Stimulated activated CD4-positive, alpha-beta T cell treated with anti-CD3 and anti-CD28 coated beads, TNF-alpha, amount 100 ng/mL, for 4 hours (primary cell): ENCODE results near the gene ZNF532.
"Not testable (repeated sequence)": the region's sequence is repeated elsewhere in the genome, so short reads cannot be mapped to it uniquely, and the experiment has no call there.

Source experiments
- DNase-seq, 3 experiments: peaks; one replicate each; pipeline ENCODE4 v3.0.0-alpha.2; 2020; ENCODE audit warnings: low read depth in 3 of 3

The ZNF532 gene

DNA sequence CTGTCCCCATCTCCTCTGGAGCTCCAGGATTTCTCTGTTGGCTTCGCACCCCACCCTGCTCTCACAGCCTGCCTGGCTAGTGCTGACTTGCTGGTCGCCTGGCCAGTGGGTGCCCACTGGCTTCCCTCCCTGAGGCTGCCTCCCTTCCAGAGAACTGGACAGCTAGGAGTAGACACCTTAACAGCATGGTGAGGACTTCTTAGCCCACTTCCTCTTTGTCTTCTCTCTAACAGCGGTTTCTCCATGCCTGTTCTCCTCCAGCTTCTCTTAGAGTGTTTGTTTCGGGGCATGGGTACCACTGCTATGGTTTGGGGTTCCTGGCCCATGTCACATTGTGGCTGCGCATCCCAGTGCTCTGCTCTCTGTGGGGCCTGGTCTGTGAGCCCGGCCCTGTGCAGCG, 37.1 kb downstream of the ZNF532 start:
- DNase-seq: no peak

DNA sequence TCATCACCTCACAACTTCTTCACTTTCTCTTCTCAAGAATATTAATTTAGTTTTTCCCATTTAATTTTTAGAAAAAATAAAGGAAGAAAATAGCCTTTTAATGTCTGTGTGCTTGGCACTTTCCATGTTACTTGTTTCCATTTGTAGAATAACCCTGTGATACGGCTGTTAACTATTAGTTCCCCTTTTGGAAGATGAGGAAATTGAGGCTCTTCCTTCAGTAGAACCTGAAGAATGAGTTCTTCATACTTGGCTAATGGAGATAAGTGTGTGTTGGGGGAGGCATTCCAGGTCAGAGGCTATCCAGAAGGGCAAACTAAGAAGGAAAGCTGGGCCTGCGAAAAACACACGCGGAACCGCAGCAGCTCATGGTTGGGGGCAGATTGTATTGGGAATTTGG, 38.3 kb downstream of the ZNF532 start:
- no peak for DNase-seq

DNA sequence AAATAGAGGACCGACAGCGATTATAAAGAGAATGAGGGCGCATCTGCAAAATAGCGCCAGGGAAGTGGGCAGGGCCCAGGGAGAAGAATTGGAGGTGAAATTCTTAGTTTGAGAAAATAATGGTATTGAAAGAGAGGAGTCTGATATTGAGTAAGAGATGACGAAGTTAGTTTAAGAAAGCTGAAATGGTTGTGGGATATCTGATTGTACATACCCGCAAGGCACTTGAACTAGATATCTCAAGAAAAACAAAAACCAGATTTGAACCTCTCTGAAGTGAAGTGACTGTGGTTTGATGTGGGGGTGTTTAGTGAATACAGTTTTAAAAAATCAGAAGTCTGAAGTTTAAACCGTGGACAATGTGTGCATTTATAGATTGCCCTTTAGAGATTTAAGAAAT, 38.9 kb downstream of the ZNF532 start:
- DNase-seq: no peak

- no peak for DNase-seq
These were observed 41.2 kb downstream of the ZNF532 start for GRCh38 chr18:58905777-58906428.

GRCh38 chr18:58908006-58908405, 43.3 kb downstream of the ZNF532 start:
- DNase-seq: no peak

GRCh38 chr18:58909521-58909920, 44.8 kb downstream of the ZNF532 start:
- DNase-seq: no peak

GRCh38 chr18:58911241-58911640, 46.6 kb downstream of the ZNF532 start:
- no peak for DNase-seq

DNA sequence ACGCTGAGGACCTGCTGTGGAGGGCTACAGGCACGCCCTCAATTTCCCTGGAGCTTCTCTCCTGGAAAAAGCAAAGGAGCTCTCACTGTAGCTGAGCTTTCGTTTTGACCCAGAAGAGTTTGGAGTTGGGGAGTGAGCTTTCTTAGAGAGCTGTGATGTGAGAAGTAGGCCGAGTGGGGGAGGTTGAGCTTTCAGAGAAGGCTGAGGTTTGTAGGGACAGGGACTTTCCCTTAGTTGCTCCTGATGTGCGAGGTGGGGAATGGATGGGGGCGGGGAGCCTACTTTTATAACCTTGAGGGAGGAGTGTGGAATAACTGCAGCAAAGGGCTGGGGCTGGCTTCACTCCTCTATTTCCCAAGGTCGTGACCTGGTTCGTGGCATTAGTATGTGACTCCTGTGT, 47.1 kb downstream of the ZNF532 start:
- DNase-seq: no peak

DNA sequence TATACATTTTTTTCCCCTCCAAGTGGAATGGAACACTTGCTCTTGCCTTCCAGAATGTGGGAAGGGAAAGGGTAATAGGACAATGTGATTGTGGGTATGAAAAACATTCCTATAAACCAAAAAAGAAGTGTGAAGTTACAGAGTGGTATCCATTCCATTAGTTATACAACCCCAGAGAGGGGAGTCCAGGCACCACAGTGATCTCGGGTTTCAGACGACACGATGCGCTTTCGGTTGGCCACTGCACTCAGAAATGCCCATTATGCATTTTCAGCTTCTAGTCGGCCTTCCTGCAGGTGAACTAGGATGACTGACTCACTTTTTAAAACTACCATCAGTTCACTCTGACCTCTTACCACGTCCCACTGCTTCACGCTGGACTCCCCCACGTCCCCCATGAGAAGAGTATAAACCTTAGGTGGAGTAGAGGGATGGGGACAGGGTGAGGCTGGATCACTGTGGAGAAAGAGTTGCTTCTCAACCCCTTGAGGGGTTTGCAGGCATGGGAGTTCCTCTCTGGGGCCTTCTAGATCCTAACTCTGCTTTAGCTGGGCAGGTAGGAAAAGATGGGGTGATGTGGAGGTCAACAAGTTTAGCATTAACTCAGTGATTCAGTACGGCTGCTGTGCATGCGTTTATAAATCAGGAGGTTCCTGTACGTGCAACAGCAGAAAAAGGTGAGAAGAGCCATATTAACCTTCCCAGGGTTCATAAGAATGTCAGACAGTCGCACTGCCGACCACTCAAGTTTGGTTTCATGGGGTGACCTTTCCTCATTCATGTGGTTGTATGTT, 50.5 kb downstream of the ZNF532 start:
- no peak for DNase-seq

DNA sequence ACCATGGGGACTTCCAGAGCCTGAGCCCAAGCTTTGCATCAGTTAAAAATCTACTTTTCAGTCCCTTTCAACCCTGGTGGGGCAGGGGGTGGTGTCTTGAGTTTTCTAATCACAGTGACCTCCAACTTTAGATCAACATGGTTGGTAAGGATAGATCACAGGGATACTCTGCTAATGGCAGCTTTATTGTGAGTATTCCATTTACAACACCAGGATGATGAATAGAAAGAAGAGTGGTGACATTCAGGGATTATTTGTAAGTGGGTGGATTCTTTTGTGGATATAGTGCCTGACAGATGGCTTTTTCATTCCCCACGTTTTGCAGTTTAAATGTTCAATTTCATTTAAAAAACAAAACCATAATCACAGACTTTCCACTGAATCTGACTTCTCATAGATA, 51.3 kb downstream of the ZNF532 start:
- DNase-seq: no peak

GRCh38 chr18:58919934-58920333, 55.3 kb downstream of the ZNF532 start:
- DNase-seq: not testable (repeated sequence)

- no peak for DNase-seq
These were observed 58.3 kb downstream of the ZNF532 start for GRCh38 chr18:58922995-58923394.

DNA sequence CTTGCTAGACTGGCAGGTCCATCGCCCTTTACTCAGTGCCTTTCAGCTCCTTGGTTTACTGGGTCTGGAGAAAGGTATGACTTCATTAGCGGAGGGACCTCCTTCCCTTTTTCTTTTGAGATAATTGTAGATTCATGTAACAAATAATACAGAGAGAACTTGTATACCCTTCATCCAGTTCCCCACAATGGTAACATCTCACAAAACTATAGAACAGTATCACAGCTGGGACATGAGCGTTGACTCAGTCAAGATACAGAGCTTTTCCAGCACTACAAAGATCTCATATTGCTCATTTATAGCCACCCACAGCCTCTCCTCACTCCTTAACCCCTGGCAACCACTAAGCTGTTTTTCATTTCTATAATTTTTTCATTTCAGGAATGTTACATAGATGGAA, 59.8 kb downstream of the ZNF532 start:
- no peak for DNase-seq

DNA sequence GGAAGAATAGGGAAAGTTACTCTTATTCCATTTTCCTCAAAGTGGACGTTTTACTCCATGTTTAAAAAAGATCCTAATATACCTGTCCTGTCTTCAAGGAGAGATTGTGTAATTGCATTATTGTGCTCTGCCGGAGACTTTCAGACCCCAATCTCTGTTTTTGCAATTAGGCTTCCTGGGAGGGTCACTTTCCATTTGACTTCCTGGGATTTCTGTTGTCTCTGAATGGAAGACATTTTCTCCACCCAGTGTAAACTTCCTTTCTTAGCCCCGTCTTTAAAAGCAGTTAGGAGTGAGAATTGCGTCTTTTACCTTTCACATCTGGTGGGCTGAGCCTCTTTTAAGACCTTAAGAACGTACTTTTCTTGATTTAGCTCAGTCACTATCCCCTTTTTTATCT, 63.0 kb downstream of the ZNF532 start:
- DNase-seq: no peak

DNA sequence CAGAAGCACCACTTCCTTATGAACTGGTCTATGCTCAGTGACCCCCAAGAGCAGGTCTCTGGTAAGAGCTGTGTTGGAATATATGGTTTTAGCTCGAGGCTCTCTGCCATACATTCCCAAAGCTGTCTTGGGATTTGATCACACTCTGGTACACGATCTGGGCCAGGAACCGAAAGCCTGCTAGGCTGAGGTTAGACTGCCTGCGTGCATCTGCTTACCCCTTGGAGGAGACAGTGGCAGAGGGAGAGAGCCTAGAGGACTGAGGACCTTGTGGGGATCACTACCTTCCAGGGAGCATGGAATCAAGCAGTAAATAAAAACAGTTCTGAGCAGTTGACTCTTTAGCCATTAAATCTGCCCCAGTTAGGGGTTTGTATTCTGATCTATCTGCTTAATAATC, 63.7 kb downstream of the ZNF532 start:
- DNase-seq: no peak

GRCh38 chr18:58929206-58929605, 64.5 kb downstream of the ZNF532 start:
- no peak for DNase-seq

- no peak for DNase-seq
These were observed 69.7 kb downstream of the ZNF532 start for GRCh38 chr18:58934356-58934755.

DNA sequence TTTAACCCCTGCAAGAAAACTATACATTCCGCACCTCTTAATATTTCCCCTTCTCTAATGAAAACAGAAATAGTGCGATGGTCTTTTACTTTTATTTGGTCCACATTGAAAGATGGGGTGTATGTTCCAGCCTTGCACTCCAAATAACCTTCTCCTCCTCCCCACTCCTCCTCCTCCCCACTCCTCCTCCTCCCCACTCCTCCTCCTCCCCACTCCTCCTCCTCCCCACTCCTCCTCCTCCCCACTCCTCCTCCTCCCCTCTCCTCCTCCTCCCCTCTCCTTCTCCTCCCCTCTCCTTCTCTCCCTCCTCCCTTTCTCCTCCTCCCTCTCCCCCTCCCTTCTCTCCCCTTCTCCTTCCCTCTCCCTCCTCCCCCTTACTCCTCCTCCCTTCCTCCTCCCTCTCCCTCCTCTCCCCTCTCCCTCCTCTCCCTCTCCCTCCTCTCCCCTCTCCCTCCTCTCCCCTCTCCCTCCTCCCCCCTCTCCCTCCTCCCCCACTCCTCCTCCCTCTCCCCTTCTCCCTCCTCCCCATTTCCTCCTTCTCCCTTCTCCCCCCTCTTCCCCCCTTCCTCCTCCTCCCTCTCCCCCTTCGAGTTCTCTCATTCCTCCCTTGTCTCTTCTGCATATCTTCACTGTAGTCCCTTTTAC, 70.4 kb downstream of the ZNF532 start:
- no peak for DNase-seq

GRCh38 chr18:58937071-58937886, 72.6 kb downstream of the ZNF532 start:
- DNase-seq: no peak

GRCh38 chr18:58937887-58938267, 73.2 kb downstream of the ZNF532 start:
- no peak for DNase-seq

DNA sequence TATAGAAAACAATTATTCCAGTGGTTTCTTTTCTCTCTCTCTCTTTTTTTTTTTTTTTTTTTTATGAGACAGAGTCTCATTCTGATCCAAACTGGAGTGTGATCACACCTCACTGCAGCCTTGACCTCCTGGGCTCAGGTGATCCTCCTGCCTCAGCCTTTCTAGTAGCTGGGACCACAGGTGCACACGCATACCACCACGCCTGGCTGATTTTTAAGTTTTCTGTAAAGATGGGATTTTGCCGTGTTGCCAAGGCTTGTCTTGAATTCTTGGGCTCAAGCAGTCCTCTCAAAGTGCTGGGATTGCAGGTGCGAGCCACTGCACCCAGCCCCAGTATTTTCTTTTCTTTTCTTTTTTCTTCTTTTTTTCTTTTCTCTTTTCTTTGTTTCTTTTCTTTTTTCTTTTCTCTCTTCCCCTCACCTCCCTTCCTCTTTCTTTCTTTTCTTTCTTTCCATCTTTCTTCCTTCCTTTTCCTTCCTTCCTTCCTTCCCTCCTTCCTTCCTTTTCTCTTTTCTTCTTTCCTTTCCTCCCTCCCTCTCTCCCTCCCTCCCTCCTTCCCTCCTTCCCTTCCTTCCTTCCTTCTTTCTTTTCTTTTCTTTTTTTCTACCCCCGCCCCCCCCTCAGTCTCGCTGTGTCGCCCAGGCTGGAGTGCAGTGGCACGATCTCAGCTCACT, 76.9 kb downstream of the ZNF532 start:
- no peak for DNase-seq

DNA sequence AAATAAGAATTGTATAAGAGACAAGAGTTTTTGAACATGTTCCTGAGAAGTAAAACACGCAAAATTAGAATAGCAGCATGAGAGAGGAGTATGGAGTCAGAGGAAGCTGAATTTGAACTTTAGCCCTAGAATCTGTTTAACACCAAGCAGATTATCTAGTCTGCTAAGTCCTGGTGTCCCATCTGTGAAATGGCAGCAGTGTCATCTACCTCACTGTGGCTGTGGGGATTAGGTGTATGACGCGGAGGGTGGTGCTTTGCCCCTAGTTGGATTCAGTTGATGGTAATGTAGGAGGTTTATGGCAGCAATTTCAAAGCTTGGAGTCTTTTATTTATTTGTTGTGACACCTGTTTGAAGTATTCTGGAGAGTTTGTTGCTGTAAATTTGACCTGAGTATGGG, 79.2 kb downstream of the ZNF532 start:
- no peak for DNase-seq
